Measurements from ENCODE around the gene TYSND1. TPM values are rescaled to one million over a fixed set of nuclear protein-coding genes. Genes with fewer than 3 reads are reported as not detected.

Gene TYSND1
- total and polyA plus RNA-seq, 2 of the 13 experiments (the other 11 are each of a cell fraction or from before 2014, with no cell fraction given), result 3.3 to 8.9 TPM

DNA sequence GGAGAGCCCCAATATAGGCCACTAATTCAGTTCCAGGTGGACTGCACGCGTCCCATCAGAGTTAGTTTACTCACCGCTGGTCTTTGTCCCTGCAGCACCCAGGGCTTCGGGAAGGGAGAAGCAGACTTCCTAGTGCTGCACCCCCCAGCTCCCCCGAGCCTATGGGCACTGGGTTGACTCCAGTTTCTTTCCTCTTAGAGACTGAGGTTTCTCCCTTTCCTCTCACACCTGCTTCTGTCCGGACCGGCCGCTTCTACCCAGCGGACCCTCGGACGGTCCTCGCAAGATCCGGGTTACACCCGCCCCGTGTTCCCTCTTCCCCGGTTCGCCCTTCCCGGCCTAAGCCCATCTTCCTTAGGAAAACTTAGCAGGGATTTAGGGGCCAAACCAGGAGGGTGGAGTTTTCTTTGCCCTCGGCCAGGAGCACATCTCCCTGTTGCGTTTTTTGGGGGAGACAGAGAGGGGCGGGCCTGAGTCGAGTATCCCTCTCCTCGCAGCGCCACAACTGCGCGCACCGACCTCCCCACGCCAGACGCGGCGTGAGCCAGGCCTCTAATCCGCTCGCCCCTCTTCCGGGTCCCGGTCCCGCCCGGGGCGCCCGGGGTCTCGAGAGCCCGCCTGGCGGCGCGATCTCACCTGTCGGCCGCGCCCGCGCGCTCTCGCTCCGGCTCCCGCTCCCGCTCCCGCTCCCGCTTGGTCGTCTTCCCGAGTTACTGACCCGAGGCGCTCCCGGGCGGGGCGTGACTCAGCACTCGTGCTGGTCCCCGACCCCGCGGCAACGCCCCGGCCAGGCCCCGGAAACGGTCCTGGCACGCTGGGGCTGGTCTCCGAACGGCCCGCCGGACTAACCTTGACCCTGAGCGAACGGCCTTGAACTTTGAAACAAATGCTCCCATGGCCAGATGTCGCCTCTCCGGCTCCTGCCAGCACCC lies 14.1 kb downstream of the TYSND1 start, which contains the start of gene AIFM2 (continued):
- no peak for TF ChIP-seq SOX6 (IDR thresholded peaks at IDR 0.05)
- TF ChIP-seq SOX6 (CRISPR knock-in tag; IDR thresholded peaks at IDR 0.05), result peak; percentile 91
- no peak for TF ChIP-seq SMARCC2 (IDR thresholded peaks at IDR 0.05)
- no peak; the same call in none of the 2 replicates for TF ChIP-seq ARHGAP35 (CRISPR knock-in tag; IDR thresholded peaks at IDR 0.05; ENCODE audit: borderline replicate concordance)
- TF ChIP-seq HES4 (CRISPR knock-in tag; IDR thresholded peaks at IDR 0.05; ENCODE audit: borderline replicate concordance), result no peak
- TF ChIP-seq, protein P1, sequence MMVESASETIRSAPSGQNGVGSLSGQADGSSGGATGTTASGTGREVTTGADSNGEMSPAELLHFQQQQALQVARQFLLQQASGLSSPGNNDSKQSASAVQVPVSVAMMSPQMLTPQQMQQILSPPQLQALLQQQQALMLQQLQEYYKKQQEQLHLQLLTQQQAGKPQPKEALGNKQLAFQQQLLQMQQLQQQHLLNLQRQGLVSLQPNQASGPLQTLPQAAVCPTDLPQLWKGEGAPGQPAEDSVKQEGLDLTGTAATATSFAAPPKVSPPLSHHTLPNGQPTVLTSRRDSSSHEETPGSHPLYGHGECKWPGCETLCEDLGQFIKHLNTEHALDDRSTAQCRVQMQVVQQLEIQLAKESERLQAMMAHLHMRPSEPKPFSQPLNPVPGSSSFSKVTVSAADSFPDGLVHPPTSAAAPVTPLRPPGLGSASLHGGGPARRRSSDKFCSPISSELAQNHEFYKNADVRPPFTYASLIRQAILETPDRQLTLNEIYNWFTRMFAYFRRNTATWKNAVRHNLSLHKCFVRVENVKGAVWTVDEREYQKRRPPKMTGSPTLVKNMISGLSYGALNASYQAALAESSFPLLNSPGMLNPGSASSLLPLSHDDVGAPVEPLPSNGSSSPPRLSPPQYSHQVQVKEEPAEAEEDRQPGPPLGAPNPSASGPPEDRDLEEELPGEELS (CRISPR knock-in tag; IDR thresholded peaks at IDR 0.05), result peak; percentile 82
- TF ChIP-seq IKZF4 (CRISPR knock-in tag; IDR thresholded peaks at IDR 0.05; ENCODE audit: borderline replicate concordance, low read depth, not compliant biosample characterization), result no peak
- peak; percentile 63; the same call in 1 of the 2 replicates for TF ChIP-seq POGZ (CRISPR knock-in tag; IDR thresholded peaks at IDR 0.05)
- no peak for TF ChIP-seq HMGA1 (CRISPR knock-in tag; conservative IDR thresholded peaks at IDR 0.05)
- no peak for TF ChIP-seq EZH2 (conservative IDR thresholded peaks at IDR 0.05; ENCODE audit: low read depth, low read length)
- TF ChIP-seq MAFK (conservative IDR thresholded peaks at IDR 0.05 in 1 of 2, IDR thresholded peaks at IDR 0.05 in 1 of 2; ENCODE audit: low read length in 2 of 2), result peak; percentile 54 to 83
- TF ChIP-seq, protein P2, sequence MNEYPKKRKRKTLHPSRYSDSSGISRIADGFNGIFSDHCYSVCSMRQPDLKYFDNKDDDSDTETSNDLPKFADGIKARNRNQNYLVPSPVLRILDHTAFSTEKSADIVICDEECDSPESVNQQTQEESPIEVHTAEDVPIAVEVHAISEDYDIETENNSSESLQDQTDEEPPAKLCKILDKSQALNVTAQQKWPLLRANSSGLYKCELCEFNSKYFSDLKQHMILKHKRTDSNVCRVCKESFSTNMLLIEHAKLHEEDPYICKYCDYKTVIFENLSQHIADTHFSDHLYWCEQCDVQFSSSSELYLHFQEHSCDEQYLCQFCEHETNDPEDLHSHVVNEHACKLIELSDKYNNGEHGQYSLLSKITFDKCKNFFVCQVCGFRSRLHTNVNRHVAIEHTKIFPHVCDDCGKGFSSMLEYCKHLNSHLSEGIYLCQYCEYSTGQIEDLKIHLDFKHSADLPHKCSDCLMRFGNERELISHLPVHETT (CRISPR knock-in tag; conservative IDR thresholded peaks at IDR 0.05), result peak; percentile 97
- no peak for TF ChIP-seq TAF15 (IDR thresholded peaks at IDR 0.05; ENCODE audit: low read depth, low read length, poor library complexity, severe bottlenecking)
- TF ChIP-seq, protein P3, sequence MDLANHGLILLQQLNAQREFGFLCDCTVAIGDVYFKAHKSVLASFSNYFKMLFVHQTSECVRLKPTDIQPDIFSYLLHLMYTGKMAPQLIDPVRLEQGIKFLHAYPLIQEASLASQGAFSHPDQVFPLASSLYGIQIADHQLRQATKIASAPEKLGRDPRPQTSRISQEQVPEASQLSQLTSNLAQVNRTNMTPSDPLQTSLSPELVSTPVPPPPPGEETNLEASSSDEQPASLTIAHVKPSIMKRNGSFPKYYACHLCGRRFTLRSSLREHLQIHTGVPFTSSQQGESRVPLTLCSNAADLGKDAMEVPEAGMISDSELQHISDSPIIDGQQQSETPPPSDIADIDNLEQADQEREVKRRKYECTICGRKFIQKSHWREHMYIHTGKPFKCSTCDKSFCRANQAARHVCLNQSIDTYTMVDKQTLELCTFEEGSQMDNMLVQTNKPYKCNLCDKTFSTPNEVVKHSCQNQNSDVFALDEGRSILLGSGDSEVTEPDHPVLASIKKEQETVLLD (CRISPR knock-in tag; IDR thresholded peaks at IDR 0.05; ENCODE audit: low read depth), result peak; percentile 94
- peak; percentile 80 for TF ChIP-seq ZMYM2 (CRISPR knock-in tag; IDR thresholded peaks at IDR 0.05)
- TF ChIP-seq, protein P4, sequence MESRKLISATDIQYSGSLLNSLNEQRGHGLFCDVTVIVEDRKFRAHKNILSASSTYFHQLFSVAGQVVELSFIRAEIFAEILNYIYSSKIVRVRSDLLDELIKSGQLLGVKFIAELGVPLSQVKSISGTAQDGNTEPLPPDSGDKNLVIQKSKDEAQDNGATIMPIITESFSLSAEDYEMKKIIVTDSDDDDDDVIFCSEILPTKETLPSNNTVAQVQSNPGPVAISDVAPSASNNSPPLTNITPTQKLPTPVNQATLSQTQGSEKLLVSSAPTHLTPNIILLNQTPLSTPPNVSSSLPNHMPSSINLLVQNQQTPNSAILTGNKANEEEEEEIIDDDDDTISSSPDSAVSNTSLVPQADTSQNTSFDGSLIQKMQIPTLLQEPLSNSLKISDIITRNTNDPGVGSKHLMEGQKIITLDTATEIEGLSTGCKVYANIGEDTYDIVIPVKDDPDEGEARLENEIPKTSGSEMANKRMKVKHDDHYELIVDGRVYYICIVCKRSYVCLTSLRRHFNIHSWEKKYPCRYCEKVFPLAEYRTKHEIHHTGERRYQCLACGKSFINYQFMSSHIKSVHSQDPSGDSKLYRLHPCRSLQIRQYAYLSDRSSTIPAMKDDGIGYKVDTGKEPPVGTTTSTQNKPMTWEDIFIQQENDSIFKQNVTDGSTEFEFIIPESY (CRISPR knock-in tag; IDR thresholded peaks at IDR 0.05), result 0 out of 2 replicates have a peak, but pooled peaks have one; percentile 21
- TF ChIP-seq SMARCE1 (IDR thresholded peaks at IDR 0.05; ENCODE audit: borderline replicate concordance), result no peak

Data from HepG2 (cell line).